ENCODE results near the gene PACRGL.

The PACRGL gene

GRCh38 chr4:20698820-20699219 lies 1.4 kb upstream of the PACRGL start:
- Histone ChIP-seq H3F3A (ENCODE audit: insufficient read depth, low read length) (no peaks in the 10 kb centered on the region), H2AFZ (ENCODE audit: low read length) (no peak overlapping the region), H3K4me2 (ENCODE audit: low read length) (no peak overlapping the region)

GRCh38 chr4:20711335-20711734 lies 11.1 kb downstream of the PACRGL start:
- Histone ChIP-seq H3K4me1 (ENCODE audit: insufficient read depth, low read length, severe bottlenecking) (no peaks in the 10 kb centered on the region), H3K4me3 (ENCODE audit: low read depth, low read length, poor library complexity, severe bottlenecking) (no peak overlapping the region), H3K27me3 (ENCODE audit: insufficient read depth, low read length) (no peaks in the 10 kb centered on the region), H3K9me2 (ENCODE audit: low read depth, low read length) (no peaks in the 10 kb centered on the region), H3K36me3 (ENCODE audit: insufficient read depth, low read length) (no peaks in the 10 kb centered on the region; the same call in 1 of the 2 replicates), H4K20me1 (ENCODE audit: insufficient read depth, low read length) (no peaks in the 10 kb centered on the region), H3K79me2 (ENCODE audit: insufficient read depth, low read length) (no peaks in the 10 kb centered on the region), H3K27ac (ENCODE audit: low read depth, low read length, poor library complexity, severe bottlenecking) (no peak overlapping the region), H3K4me2 (ENCODE audit: low read length) (no peak overlapping the region), H3K9me3 (ENCODE audit: low read length) (no peaks in the 10 kb centered on the region), H2AFZ (ENCODE audit: low read length) (no peak overlapping the region), H3F3A (ENCODE audit: insufficient read depth, low read length) (no peaks in the 10 kb centered on the region), H3K9ac (ENCODE audit: low read length) (no peak overlapping the region)
- no peak for TF ChIP-seq EZH2 (IDR thresholded peaks at IDR 0.05; ENCODE audit: borderline replicate concordance, low read length)
- TF ChIP-seq, protein P1, sequence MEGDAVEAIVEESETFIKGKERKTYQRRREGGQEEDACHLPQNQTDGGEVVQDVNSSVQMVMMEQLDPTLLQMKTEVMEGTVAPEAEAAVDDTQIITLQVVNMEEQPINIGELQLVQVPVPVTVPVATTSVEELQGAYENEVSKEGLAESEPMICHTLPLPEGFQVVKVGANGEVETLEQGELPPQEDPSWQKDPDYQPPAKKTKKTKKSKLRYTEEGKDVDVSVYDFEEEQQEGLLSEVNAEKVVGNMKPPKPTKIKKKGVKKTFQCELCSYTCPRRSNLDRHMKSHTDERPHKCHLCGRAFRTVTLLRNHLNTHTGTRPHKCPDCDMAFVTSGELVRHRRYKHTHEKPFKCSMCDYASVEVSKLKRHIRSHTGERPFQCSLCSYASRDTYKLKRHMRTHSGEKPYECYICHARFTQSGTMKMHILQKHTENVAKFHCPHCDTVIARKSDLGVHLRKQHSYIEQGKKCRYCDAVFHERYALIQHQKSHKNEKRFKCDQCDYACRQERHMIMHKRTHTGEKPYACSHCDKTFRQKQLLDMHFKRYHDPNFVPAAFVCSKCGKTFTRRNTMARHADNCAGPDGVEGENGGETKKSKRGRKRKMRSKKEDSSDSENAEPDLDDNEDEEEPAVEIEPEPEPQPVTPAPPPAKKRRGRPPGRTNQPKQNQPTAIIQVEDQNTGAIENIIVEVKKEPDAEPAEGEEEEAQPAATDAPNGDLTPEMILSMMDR (IDR thresholded peaks at IDR 0.05; ENCODE audit: low read length) = no peak

More at GRCh38 chr4:20698820-20699219, 1.4 kb upstream of the PACRGL start:
- Histone ChIP-seq H3K79me2 (ENCODE audit: insufficient read depth, low read length) (no peaks in the 10 kb centered on the region), H3K36me3 (ENCODE audit: insufficient read depth, low read length) (no peaks in the 10 kb centered on the region), H3K27me3 (ENCODE audit: insufficient read depth, low read length) (no peaks in the 10 kb centered on the region), H3K27ac (ENCODE audit: low read depth, low read length, poor library complexity, severe bottlenecking) (no peak overlapping the region), H3K4me3 (ENCODE audit: low read depth, low read length, poor library complexity, severe bottlenecking) (no peak overlapping the region), H3K9me3 (ENCODE audit: low read length) (no peaks in the 10 kb centered on the region), H4K20me1 (ENCODE audit: insufficient read depth, low read length) (no peaks in the 10 kb centered on the region), H3K4me1 (ENCODE audit: insufficient read depth, low read length, severe bottlenecking) (peaks cover 16% of the 10 kb centered on the region), H3K9me2 (ENCODE audit: low read depth, low read length) (no peaks in the 10 kb centered on the region), H3K9ac (ENCODE audit: low read length) (no peak overlapping the region)
- TF ChIP-seq, protein P1 (IDR thresholded peaks at IDR 0.05; ENCODE audit: low read length) = no peak
- TF ChIP-seq EZH2 (IDR thresholded peaks at IDR 0.05; ENCODE audit: borderline replicate concordance, low read length) = no peak

GRCh38 chr4:20723019-20723418 lies 22.8 kb downstream of the PACRGL start:
- no peak for TF ChIP-seq EZH2 (IDR thresholded peaks at IDR 0.05; ENCODE audit: borderline replicate concordance, low read length)
- TF ChIP-seq, protein P1 (IDR thresholded peaks at IDR 0.05; ENCODE audit: low read length) = no peak
- H3F3A ChIP-seq (ENCODE audit: insufficient read depth, low read length) = no peaks in the 10 kb centered on the region
- no peaks in the 10 kb centered on the region for H3K27me3 ChIP-seq (ENCODE audit: insufficient read depth, low read length)
- H4K20me1 ChIP-seq (ENCODE audit: insufficient read depth, low read length) = no peaks in the 10 kb centered on the region
- H3K9me3 ChIP-seq (ENCODE audit: low read length) = no peaks in the 10 kb centered on the region
- H3K4me3 ChIP-seq (ENCODE audit: low read depth, low read length, poor library complexity, severe bottlenecking) = no peak overlapping the region
- H3K4me2 ChIP-seq (ENCODE audit: low read length) = no peak overlapping the region
- H3K36me3 ChIP-seq (ENCODE audit: insufficient read depth, low read length) = peaks cover 6% of the 10 kb centered on the region; the same call in 1 of the 2 replicates
- no peaks in the 10 kb centered on the region for H3K4me1 ChIP-seq (ENCODE audit: insufficient read depth, low read length, severe bottlenecking)
- H2AFZ ChIP-seq (ENCODE audit: low read length) = no peak overlapping the region
- no peaks in the 10 kb centered on the region for H3K9me2 ChIP-seq (ENCODE audit: low read depth, low read length)
- no peaks in the 10 kb centered on the region for H3K79me2 ChIP-seq (ENCODE audit: insufficient read depth, low read length)
- H3K27ac ChIP-seq (ENCODE audit: low read depth, low read length, poor library complexity, severe bottlenecking) = no peak overlapping the region
- no peak overlapping the region for H3K9ac ChIP-seq (ENCODE audit: low read length)

Data from OCI-LY1 (cell line).